Nephron progenitor cell (in vitro differentiated cells): ENCODE results near the gene SOS2.
"Not testable (repeated sequence)": the region's sequence is repeated elsewhere in the genome, so short reads cannot be mapped to it uniquely, and the experiment has no call there.

Experiments
- DNase-seq: peaks from one replicate; pipeline ENCODE4 v3.0.0; 2021
- H3K27ac Mint-ChIP-seq: 2 replicates; pipeline ENCODE4 v1.8.0; 2021; ENCODE audit warnings: mild to moderate bottlenecking, moderate library complexity, mixed read lengths
- H3K27me3 Mint-ChIP-seq: 2 replicates; pipeline ENCODE4 v1.8.0; 2021; ENCODE audit warnings: mild to moderate bottlenecking, low read depth, mixed read lengths; ENCODE audit not compliant: poor library complexity
- H3K36me3 Mint-ChIP-seq: 2 replicates; pipeline ENCODE4 v1.8.0; 2021; ENCODE audit warnings: low read depth, mixed read lengths
- H3K4me1 Mint-ChIP-seq: 2 replicates; pipeline ENCODE4 v1.8.0; 2021; ENCODE audit warnings: mixed read lengths
- H3K4me3 Mint-ChIP-seq: 2 replicates; pipeline ENCODE4 v1.8.0; 2021; ENCODE audit warnings: mild to moderate bottlenecking, moderate library complexity, mixed read lengths
- H3K9me3 Mint-ChIP-seq: 2 replicates; pipeline ENCODE4 v1.8.0; 2021; ENCODE audit warnings: mild to moderate bottlenecking, moderate library complexity, mixed read lengths
- TF ChIP-seq, protein P1 (sequence below): fragments of 200-600 bp; sonication (generic); IDR thresholded peaks from 2 replicates; pipeline ENCODE4 v1.5.0; 2021; ENCODE audit warnings: antibody characterized with exemption

SOS2 gene

DNA sequence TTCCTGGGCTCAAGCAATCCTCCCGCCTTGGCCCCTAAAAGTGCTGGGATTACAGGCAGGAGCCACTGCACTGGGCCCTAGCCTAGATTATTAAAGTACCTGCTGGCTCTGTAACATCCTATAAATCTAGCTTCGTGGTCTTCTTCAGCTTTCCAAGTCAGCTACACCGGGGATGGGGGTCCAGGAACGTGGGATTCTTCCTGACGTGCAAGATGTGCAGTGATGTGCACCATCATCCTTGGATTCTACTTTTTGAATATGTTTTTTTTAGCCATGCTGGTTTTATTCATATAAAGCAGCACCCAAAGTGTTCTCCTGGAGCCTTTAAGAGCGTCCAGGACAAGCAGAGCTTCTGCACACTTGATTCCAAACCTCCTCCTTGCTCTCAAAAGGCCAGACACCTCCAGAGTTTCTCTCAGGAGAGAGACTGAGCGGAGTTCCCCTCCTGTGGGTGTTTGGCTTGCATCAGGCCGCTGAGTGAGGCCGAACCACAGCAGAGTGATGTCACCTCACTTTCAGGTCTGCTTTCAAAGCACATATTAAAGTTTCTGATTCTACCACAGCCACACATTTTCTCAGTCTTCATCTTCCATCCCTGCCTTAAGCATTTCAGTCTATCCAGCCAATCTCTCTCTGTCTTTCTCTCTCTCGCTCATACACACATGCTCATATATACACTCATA lies 148.5 kb downstream of the SOS2 start:
- no peaks in the 10 kb centered on the region for H3K36me3 Mint-ChIP-seq

DNA sequence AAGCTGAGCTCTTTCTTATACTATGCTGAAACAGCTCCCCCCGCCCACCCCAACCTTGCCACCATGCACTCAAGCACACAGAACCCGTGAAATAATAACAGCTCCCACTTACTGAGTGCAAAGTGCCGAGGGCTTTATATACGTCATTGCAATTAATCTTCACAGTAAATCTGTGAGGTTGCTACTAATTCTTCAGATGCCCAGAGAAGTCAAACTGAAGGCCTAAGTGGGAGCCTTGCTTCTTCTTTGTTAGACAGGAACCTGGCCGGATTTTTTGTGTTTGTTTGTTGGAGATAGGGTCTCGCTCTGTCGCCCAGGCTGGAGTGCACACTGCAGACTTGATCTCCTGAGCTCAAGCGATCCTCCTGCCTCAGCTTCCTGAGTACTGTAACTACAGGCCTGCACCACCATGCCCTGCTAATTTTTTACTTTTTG lies 149.1 kb downstream of the SOS2 start:
- Mint-ChIP-seq H3K36me3 (no peaks in the 10 kb centered on the region), H3K4me3 (no peak overlapping the region), H3K4me1 (peaks cover 35% of the 10 kb centered on the region), H3K9me3 (peaks cover 12% of the 10 kb centered on the region), H3K27ac (peak overlapping the region; percentile 68), H3K27me3 (peaks cover 5% of the 10 kb centered on the region)
- DNase-seq, result no peak
- TF ChIP-seq, protein P1, sequence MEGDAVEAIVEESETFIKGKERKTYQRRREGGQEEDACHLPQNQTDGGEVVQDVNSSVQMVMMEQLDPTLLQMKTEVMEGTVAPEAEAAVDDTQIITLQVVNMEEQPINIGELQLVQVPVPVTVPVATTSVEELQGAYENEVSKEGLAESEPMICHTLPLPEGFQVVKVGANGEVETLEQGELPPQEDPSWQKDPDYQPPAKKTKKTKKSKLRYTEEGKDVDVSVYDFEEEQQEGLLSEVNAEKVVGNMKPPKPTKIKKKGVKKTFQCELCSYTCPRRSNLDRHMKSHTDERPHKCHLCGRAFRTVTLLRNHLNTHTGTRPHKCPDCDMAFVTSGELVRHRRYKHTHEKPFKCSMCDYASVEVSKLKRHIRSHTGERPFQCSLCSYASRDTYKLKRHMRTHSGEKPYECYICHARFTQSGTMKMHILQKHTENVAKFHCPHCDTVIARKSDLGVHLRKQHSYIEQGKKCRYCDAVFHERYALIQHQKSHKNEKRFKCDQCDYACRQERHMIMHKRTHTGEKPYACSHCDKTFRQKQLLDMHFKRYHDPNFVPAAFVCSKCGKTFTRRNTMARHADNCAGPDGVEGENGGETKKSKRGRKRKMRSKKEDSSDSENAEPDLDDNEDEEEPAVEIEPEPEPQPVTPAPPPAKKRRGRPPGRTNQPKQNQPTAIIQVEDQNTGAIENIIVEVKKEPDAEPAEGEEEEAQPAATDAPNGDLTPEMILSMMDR, result no peak

More for the DNA sequence above, 148.5 kb downstream of the SOS2 start:
- TF ChIP-seq, protein P1, result no peak
- DNase-seq, result no peak
- Mint-ChIP-seq H3K4me3 (no peak overlapping the region), H3K27me3 (peaks cover 5% of the 10 kb centered on the region), H3K27ac (peak overlapping the region; percentile 68), H3K4me1 (peaks cover 35% of the 10 kb centered on the region), H3K9me3 (peaks cover 9% of the 10 kb centered on the region)

DNA sequence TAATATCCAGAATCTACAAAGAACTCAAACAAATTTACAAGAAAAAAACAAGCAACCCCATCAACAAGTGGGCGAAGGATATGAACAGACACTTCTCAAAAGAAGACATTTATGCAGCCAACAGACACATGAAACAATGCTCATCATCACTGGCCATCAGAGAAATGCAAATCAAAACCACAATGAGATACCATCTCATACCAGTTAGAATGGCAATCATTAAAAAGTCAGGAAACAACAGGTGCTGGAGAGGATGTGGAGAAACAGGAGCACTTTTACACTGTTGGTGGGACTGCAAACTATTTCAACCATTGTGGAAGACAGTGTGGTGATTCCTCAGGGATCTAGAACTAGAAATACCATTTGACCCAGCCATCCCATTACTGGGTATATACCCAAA lies 152.3 kb downstream of the SOS2 start:
- peaks cover 18% of the 10 kb centered on the region for H3K9me3 Mint-ChIP-seq
- not testable (repeated sequence) for H3K27ac Mint-ChIP-seq, H3K4me3 Mint-ChIP-seq, H3K27me3 Mint-ChIP-seq, H3K36me3 Mint-ChIP-seq, DNase-seq
- peaks cover 29% of the 10 kb centered on the region for H3K4me1 Mint-ChIP-seq

DNA sequence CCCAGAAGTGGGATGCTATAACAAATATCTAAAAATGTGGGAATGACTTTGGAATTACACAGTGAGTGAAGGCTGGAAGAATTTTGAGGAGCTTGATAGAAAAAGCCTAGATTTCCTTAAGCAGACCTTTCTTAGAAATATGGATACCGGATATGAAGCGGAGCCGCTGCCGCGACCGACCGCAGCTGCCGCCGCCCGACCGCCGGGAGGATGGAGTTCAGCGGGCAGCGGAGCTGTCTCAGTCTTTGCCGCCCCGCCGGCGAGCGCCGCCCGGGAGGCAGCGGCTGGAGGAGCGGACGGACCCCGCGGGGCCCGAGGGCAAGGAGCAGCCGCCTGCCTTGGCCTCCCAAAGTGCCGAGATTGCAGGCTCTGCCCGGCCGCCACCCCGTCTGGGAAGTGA lies 157.7 kb downstream of the SOS2 start:
- peaks cover 30% of the 10 kb centered on the region for H3K9me3 Mint-ChIP-seq
- H3K4me3 Mint-ChIP-seq, DNase-seq, H3K27ac Mint-ChIP-seq, H3K27me3 Mint-ChIP-seq: not testable (repeated sequence)
- peaks cover 21% of the 10 kb centered on the region for H3K4me1 Mint-ChIP-seq
- H3K36me3 Mint-ChIP-seq, result peaks cover 14% of the 10 kb centered on the region

DNA sequence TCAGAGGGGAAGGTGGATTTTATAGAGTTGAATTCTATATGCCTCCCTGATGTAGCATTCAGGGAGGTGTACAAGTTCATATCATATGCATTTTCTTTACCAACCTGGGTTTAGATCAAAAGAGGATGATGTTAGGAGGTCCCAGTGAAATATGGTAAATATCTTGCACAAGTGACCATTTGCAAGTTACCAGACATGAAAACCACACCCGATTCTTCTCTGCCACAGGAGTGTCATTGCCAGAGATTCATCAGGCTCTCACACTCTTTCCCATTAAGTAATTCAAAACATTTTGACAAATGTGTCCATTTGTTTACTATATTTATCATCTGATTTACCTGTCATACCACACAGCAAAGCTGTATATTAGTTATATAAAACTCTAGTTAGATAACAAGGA lies 159.0 kb downstream of the SOS2 start:
- peaks cover 14% of the 10 kb centered on the region for H3K36me3 Mint-ChIP-seq
- DNase-seq, result no peak
- H3K27me3 Mint-ChIP-seq, result peaks cover 5% of the 10 kb centered on the region
- peaks cover 21% of the 10 kb centered on the region for H3K9me3 Mint-ChIP-seq
- TF ChIP-seq, protein P1, result no peak
- peaks cover 21% of the 10 kb centered on the region for H3K4me1 Mint-ChIP-seq
- H3K4me3 Mint-ChIP-seq, result no peak overlapping the region
- no peak overlapping the region for H3K27ac Mint-ChIP-seq

DNA sequence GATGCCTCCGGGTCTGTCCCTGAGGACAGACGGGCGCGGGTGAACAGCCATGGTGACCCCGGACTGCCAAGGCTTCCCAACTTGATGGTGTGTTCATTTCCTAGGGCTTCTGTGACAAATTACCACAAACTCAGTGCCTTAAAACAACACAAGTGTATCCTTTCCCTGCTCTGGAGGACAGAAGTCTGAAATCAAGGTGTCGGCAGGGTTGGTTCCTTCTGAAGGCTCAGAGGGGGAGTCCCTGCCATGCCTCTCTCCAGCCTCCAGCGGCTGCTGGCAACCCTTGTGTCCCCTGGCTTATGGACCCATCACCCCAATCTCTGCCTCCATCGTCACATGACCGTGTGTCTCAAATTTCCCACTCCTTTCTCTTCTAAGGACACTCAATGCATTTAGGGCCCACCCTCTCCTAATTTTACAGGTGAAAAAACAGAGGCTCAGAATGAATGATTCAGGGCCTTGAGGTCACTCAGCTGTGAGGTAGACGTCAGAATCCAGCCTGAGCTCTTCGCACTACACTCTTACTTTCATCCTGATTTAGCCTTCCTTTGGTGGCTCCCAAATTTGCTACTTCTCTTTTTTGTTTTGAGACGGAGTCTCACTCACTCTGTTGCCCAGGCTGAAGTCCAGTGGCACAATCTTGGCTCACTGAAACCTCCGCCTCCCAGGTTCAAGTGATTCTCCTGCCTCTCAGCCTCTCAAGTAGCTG lies 160.4 kb downstream of the SOS2 start:
- Mint-ChIP-seq H3K27me3 (peaks cover 5% of the 10 kb centered on the region), H3K4me1 (peaks cover 13% of the 10 kb centered on the region), H3K36me3 (peaks cover 14% of the 10 kb centered on the region), H3K9me3 (peaks cover 21% of the 10 kb centered on the region), H3K4me3 (no peak overlapping the region), H3K27ac (peak overlapping the region; percentile 84)
- TF ChIP-seq, protein P1, result no peak
- no peak for DNase-seq
